Hair follicle dermal papilla cell (primary cell): ENCODE data around the gene ZNF501. TPM values are rescaled to one million over a fixed set of nuclear protein-coding genes. Genes with fewer than 3 reads are reported as not detected.

Source experiments
- total RNA-seq: library from RNA; depleted of rRNA; stranded (reverse); fragments of >200 nt; gene quantifications from 2 replicates; pipeline ENCODE4 v1.2.3, GENCODE V29; 2012

Gene ZNF501
- 7.0 and 10.4 TPM in 2 replicates for total RNA-seq

DNA sequence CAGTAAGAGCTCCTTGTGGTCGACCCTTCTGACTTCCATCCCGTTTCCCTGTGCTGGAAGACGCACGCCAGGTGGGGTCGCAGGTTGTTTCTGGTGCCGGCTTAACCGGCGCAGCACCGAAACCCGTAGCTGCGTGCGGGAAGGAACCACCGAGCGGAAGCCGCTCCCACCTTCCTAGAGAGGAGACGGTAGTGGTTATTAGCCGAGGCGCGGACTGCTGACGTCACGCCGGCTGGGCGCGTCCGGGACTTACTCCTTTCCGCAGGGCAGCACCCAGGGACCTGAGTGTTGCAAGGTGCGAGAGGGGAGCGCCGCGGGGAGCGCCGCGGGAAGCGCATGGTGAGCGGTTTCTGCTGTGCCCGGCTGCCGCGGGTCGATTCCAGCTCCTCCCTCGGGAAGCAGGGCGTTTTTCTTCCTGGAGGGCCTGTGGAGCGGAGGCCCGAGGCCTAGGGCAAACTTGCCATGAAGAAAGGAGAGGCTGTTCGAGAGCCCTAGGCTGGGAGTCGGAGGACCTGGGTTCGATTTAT, at the start of gene ZNF501:
Gene ZNF501 (plus strand): TSS at position 252 of the 527 bp plus-strand sequence. CDS start 4,787 bp downstream, outside the sequence.

DNA sequence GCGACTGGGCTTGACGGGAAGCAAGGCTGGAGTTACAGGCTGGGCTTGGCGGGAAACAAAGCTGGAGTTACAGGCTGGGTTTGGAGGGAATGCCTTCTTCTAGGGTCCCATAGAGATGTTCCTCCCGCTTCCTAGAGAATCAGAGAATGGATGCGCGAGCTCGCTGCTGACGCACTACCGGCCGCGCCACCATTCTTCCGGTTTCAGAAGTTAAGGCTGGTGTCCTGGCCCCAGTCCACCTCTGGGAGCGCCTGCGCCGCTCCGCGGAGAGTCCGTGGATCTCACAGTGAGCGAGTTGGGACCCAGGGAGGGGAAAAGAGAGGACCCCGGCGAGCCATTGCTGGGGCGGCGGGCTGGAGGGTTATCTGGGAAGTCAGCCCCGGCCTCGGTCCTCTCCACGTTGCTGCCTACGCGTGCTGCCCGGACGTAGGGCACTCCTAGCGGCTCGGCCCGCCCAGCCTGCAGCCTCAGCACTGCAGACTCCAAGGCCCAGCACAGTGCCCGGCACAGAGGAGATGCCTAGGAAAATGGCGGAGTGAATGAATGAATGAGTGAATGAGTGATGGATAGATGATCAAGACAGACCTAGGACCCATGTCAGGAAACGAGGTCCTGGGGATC, 16.9 kb upstream of the ZNF501 start, which contains the start of gene ZNF502:
Gene ZNF502 (plus strand): TSS at position 206 of the 621 bp plus-strand sequence. CDS start 7,602 bp downstream, outside the sequence.

DNA sequence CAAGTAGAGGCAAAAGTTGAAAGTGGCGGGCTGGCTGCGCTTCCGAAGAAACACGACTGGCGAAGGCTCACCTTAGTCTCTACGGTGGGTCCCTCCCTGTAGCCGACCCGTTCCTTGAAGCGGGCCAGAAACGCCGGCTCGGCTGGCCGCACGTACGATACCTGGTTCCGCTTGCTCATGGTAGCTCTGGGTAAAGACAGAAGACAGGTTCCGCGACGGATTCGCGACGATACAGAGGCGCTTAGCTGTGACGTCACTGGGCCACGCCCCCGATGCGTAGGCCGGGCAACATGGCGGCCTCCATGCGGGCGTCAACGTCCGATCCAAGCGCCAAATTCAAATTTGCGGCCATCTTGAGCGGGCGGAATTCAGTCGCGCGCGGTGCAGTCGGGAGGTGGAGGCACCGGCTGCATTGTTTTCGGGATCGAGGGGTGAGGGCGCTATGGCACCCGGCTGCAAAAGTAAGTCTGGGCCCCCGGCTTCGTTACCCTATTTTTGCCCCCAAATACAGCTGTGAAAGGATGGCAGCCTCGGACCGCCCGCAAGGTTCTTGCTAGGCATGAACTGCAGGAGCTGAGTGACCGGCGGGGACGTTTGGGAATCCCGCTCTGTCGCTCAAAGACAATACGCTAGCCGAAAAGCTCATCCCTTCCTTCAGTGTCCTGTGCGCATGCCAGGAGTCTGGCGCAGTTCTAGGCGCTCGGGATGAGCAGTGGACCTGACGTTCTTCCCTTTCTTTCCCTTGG, 32.2 kb downstream of the ZNF501 start, which contains the start of the genes KIAA1143 and KIF15:
Gene KIAA1143 (minus strand): TSS at position 196 of the 746 bp plus-strand sequence. CDS start 17 bp downstream, at position 179.
Gene KIF15 (plus strand): TSS at position 371 of the 746 bp plus-strand sequence. CDS start 72 bp downstream, at position 443.

Other genes starting within 250 kb of the ZNF501 start
- 7.2 and 10.5 TPM in 2 replicates for gene ZKSCAN7, start 174.4 kb upstream of the ZNF501 start, total RNA-seq
- 1.7 and 3.9 TPM in 2 replicates for gene ZNF660, start 144.7 kb upstream of the ZNF501 start, total RNA-seq
- gene ZNF197, start 104.6 kb upstream of the ZNF501 start, total RNA-seq = 19.8 and 19.9 TPM in 2 replicates
- 23.3 and 26.8 TPM in 2 replicates for gene ZNF35, start 80.9 kb upstream of the ZNF501 start, total RNA-seq
- gene ZNF502, start 17.0 kb upstream of the ZNF501 start, total RNA-seq = 6.6 and 8.8 TPM in 2 replicates
- 22.5 and 23.5 TPM in 2 replicates for gene KIAA1143, start 32.0 kb downstream of the ZNF501 start, total RNA-seq
- gene KIF15, start 32.2 kb downstream of the ZNF501 start, total RNA-seq = 1.3 and 1.8 TPM in 2 replicates
- 14.0 and 14.8 TPM in 2 replicates for gene TMEM42, start 132.3 kb downstream of the ZNF501 start, total RNA-seq
- gene TGM4, start 145.0 kb downstream of the ZNF501 start, total RNA-seq = not detected in 2 replicates
- gene ZDHHC3, start 246.5 kb downstream of the ZNF501 start, total RNA-seq = 84.9 and 85.6 TPM in 2 replicates
- gene EXOSC7, start 246.6 kb downstream of the ZNF501 start, total RNA-seq = 31.5 and 51.4 TPM in 2 replicates